Measurements from ENCODE around the gene SMYD4. TPM values are rescaled to one million over a fixed set of nuclear protein-coding genes. Genes with fewer than 3 reads are reported as not detected.
"Not testable (repeated sequence)": the region's sequence is repeated elsewhere in the genome, so short reads cannot be mapped to it uniquely, and the experiment has no call there.

The SMYD4 gene
- total RNA-seq, 4 donors from 2014 or later: 9.4 to 13.0 (median 10.0) TPM

GRCh38 chr17:1829216-1829591 lies 498 bp downstream of the SMYD4 start:
- peak overlapping the region; percentile 80 for H3K4me3 ChIP-seq (ENCODE audit: low read depth, poor library complexity, severe bottlenecking)
- TF ChIP-seq CTCF (IDR thresholded peaks at IDR 0.05): no peak
- no peak for TF ChIP-seq POLR2A (IDR thresholded peaks at IDR 0.05)
- WGBS, 2 donors: 0 to 1% methylated on average over 12 to 13 of the region's 13 CpGs
- no peak for DNase-seq (ENCODE audit: low spot score in 2 of 2)
- intact Hi-C loops (cut with DNase I; ENCODE audit: low total_unique reads): no loop called here

DNA sequence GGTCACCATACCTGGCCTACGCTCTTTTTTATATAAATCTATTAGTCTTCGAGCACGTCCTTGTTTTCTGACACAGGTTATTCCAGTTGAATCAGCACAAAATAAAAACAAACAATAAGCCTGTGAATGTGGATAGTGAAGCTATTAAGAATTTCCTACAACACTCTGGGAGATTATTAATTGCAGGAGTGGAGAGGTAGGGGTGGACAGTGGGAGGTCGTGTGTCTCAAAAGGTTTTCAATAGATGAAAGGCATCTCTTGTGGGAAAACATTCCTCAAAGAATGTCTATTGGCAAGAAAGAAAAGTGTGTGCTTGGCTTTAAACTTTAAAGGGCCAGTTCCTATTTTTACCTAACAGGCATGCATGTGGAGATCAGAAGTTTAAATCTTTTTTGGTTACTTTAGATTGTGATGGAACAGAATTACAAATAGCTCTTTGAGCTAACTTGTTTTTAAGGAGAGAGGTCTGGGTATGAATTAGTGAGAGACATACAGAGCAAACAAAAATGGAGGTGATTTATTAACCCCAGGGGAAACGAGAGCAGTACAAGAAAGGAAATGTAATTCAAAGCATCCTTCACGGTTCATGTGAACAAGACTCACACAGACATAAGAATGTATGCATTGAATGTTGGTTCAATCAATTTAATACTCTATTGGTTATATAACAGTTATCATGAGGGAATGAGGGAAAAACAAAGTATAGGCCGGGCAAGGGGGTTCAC lies 9.0 kb downstream of the SMYD4 start:
- H3K4me3 ChIP-seq (ENCODE audit: low read depth, poor library complexity, severe bottlenecking): no peak overlapping the region
- 68 to 72% methylated on average over 7 of the region's 7 CpGs for WGBS, 2 donors
- intact Hi-C loops (cut with DNase I; ENCODE audit: low total_unique reads): no loop called here
- TF ChIP-seq CTCF (IDR thresholded peaks at IDR 0.05) (no peak), POLR2A (IDR thresholded peaks at IDR 0.05) (no peak)
- no peak for DNase-seq (ENCODE audit: low spot score in 2 of 2)

DNA sequence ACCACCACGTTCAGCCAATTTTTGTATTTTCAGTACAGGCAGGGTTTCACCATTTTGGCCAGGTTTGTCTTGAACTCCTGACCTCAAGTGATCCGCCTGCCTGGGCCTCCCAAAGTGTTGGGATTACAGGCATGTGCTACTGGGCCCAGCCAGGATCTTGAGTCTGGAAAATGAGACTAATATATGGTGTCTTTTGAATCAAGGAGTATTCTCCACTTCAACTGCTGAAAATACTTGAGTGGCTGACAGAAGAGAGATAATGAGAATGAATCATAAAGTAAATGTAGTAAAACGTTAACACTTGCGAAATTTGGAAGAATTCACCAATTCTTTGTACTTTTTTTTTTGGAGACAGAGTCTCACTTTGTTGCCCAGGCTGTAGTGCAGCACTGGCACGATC lies 16.6 kb downstream of the SMYD4 start:
- no peak for TF ChIP-seq CTCF (IDR thresholded peaks at IDR 0.05)
- no peak for TF ChIP-seq POLR2A (IDR thresholded peaks at IDR 0.05)
- 75 to 81% methylated on average over 5 of the region's 5 CpGs for WGBS, 2 donors
- intact Hi-C loops (cut with DNase I; ENCODE audit: low total_unique reads): no loop called here
- DNase-seq (ENCODE audit: low spot score in 2 of 2): no peak
- no peak overlapping the region for H3K4me3 ChIP-seq (ENCODE audit: low read depth, poor library complexity, severe bottlenecking)

- no peak for DNase-seq (ENCODE audit: low spot score in 2 of 2)
- 93 to 94% methylated on average over 16 to 20 of the region's 20 CpGs for WGBS, 2 donors
- no peak overlapping the region for H3K4me3 ChIP-seq (ENCODE audit: low read depth, poor library complexity, severe bottlenecking)
- intact Hi-C loops (cut with DNase I; ENCODE audit: low total_unique reads): no loop called here
- no peak for TF ChIP-seq CTCF (IDR thresholded peaks at IDR 0.05)
- no peak for TF ChIP-seq POLR2A (IDR thresholded peaks at IDR 0.05)
Measured at GRCh38 chr17:1810450-1811103, 19.1 kb downstream of the SMYD4 start.

DNA sequence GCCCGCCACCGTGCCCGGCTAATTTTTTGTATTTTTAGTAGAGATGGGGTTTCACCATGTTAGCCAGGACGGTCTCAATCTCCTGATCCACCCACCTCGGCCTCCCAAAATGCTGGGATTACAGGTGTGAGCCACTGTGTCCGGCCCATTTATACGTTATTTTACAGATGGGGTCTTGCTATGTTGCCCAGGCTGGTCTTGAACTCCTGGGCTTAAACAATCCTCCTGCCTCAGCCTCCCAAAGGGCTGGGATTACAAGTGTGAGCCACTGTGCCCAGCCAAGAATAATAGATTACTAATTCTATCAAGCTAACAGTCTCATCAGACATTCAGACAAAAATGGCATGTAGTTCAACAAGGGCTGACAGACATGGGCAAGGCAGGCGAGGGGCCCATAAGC lies 19.9 kb downstream of the SMYD4 start:
- 95 to 98% methylated on average over 8 of the region's 8 CpGs for WGBS, 2 donors
- H3K4me3 ChIP-seq (ENCODE audit: low read depth, poor library complexity, severe bottlenecking); intact Hi-C loops (cut with DNase I; ENCODE audit: low total_unique reads); DNase-seq (ENCODE audit: low spot score in 2 of 2): not testable (repeated sequence)

- DNase-seq (ENCODE audit: low spot score in 2 of 2): no peak
- WGBS, 2 donors: 63 to 65% methylated on average over 2 of the region's 2 CpGs
- TF ChIP-seq CTCF (IDR thresholded peaks at IDR 0.05): no peak
- intact Hi-C loops (cut with DNase I; ENCODE audit: low total_unique reads): no loop called here
- H3K4me3 ChIP-seq (ENCODE audit: low read depth, poor library complexity, severe bottlenecking): no peak overlapping the region
Measured at GRCh38 chr17:1808644-1809043, 21.1 kb downstream of the SMYD4 start.
